GM12878 (cell line): ENCODE results near the gene DNAH1. TPM values are rescaled to one million over a fixed set of nuclear protein-coding genes. Genes with fewer than 3 reads are reported as not detected.

Experiments
- ATAC-seq: fragments of 200-7000 bp; cut with Tn5 transposase; 3 replicates; pipeline ENCODE4 v1.9.1; 2020; ENCODE audit warnings: mild to moderate bottlenecking, moderate library complexity
- BruUV-seq: library from RNA; stranded (reverse); fragments of 400-500 nt; replicated peaks from 2 replicates; lab custom pipeline; 2021; lab: Mats Ljungman, UMichigan
- CTCF ChIA-PET: fragments of 300-600 bp; sonication (Branson Sonifier 250); formaldehyde crosslinking; extraction: SDS; loops from one replicate; lab custom pipeline; 2021; ENCODE audit warnings: inconsistent platforms; lab: Yijun Ruan, JAX
- POLR2A ChIA-PET: fragments of 350-600 bp; formaldehyde crosslinking; extraction: SDS; loops from one replicate; lab custom pipeline; 2021; ENCODE audit warnings: inconsistent platforms; lab: Charles Lee
- RAD21 ChIA-PET: fragments of 300-600 bp; sonication (Branson Sonifier 250); formaldehyde crosslinking; loops from one replicate; lab custom pipeline; 2023; ENCODE audit warnings: antibody characterized with exemption; ENCODE audit not compliant: unreplicated experiment; lab: Charles Lee
- SMC1A ChIA-PET: fragments of 300-600 bp; sonication (Branson Sonifier 250); formaldehyde crosslinking; loops from one replicate; lab custom pipeline; 2023; ENCODE audit not compliant: unreplicated experiment, uncharacterized antibody; lab: Charles Lee
- DNase-seq: peaks from one replicate; pipeline ENCODE4 v3.0.0-alpha.2; 2011; ENCODE audit warnings: low read depth, low spot score
- FAIRE-seq: peaks from 3 replicates; lab custom pipeline; 2011; peaks lifted over from hg19 to GRCh38; lab: Jason Lieb, UNC
- H2AFZ ChIP-seq: 2 replicates; pipeline ENCODE4 v1.6.0; 2011; ENCODE audit warnings: low read depth, low read length, control low read depth; ENCODE audit not compliant: control insufficient read depth
- H3K27ac ChIP-seq: 2 replicates; pipeline ENCODE4 v1.5.1; 2011; ENCODE audit warnings: control low read depth; ENCODE audit not compliant: control insufficient read depth, insufficient read depth
- H3K27me3 ChIP-seq, 2 experiments: replicated peaks in 1 of 2; 2 replicates each; pipeline versions ENCODE4 v1.6.0 to v1.6.1; 2011; ENCODE audit warnings: low read length in 1 of 2; ENCODE audit not compliant: control insufficient read depth in 2 of 2, insufficient read depth in 2 of 2
- H3K36me3 ChIP-seq, 2 experiments: 2 replicates each; pipeline ENCODE4 v1.5.1; 2011; ENCODE audit warnings: low read length in 1 of 2; ENCODE audit not compliant: control insufficient read depth in 2 of 2, insufficient read depth in 2 of 2
- H3K4me1 ChIP-seq: 2 replicates; pipeline ENCODE4 v1.6.1; 2011; ENCODE audit warnings: mild to moderate bottlenecking, low read length, moderate library complexity, mixed read lengths; ENCODE audit not compliant: control insufficient read depth, insufficient read depth
- H3K4me2 ChIP-seq: 2 replicates; pipeline ENCODE4 v1.6.0; 2011; ENCODE audit warnings: control low read depth; ENCODE audit not compliant: control insufficient read depth, insufficient read depth
- H3K4me3 ChIP-seq: fragments of 200-600 bp; sonication (generic); 2 replicates; pipeline ENCODE4 v1.5.1; 2016
- H3K79me2 ChIP-seq: 2 replicates; pipeline ENCODE4 v1.6.0; 2011; ENCODE audit warnings: low read length; ENCODE audit not compliant: control insufficient read depth, insufficient read depth
- H3K9ac ChIP-seq: 2 replicates; pipeline ENCODE4 v1.8.0; 2011; ENCODE audit warnings: low read length, control low read depth, mixed read lengths; ENCODE audit not compliant: control insufficient read depth, insufficient read depth
- H3K9me3 ChIP-seq: replicated peaks from 3 replicates; pipeline ENCODE4 v1.5.1; 2011; ENCODE audit warnings: mild to moderate bottlenecking, low read length; ENCODE audit not compliant: control insufficient read depth, insufficient read depth
- H4K20me1 ChIP-seq: 2 replicates; pipeline ENCODE4 v1.6.0; 2011; ENCODE audit not compliant: control insufficient read depth, insufficient read depth
- CBFB ChIP-seq: IDR thresholded peaks from 2 replicates; pipeline ENCODE4 v1.6.1; 2016; ENCODE audit warnings: antibody characterized with exemption, low read depth
- ESRRA ChIP-seq: IDR thresholded peaks from 2 replicates; pipeline ENCODE4 v1.6.1; 2012; ENCODE audit warnings: mild to moderate bottlenecking, low read length, improper control_type of control experiment
- GABPA ChIP-seq: IDR thresholded peaks from 2 replicates; pipeline ENCODE4 v1.6.1; 2014; ENCODE audit warnings: antibody characterized with exemption, low read depth, mild to moderate bottlenecking, inconsistent platforms
- KDM1A ChIP-seq: fragments of 200-600 bp; sonication (generic); IDR thresholded peaks from 2 replicates; pipeline ENCODE4 v1.6.1; 2016; ENCODE audit warnings: borderline replicate concordance
- NFYA ChIP-seq: IDR thresholded peaks from 2 replicates; pipeline ENCODE4 v1.6.1; 2011; ENCODE audit warnings: low read depth, mild to moderate bottlenecking, low read length, improper control_type of control experiment, borderline replicate concordance
- PRDM15 ChIP-seq: fragments of 450-650 bp; formaldehyde crosslinking; IDR thresholded peaks from 2 replicates; pipeline ENCODE4 v1.4.0; 2020; ENCODE audit warnings: mild to moderate bottlenecking, moderate library complexity
- SIX5 ChIP-seq: IDR thresholded peaks from 2 replicates; pipeline ENCODE4 v1.6.1; 2011; ENCODE audit warnings: mild to moderate bottlenecking, low read depth, low read length, moderate library complexity; ENCODE audit not compliant: severe bottlenecking
- SMC3 ChIP-seq: IDR thresholded peaks from 2 replicates; pipeline ENCODE4 v1.6.1; 2011; ENCODE audit warnings: low read length, improper control_type of control experiment, borderline replicate concordance
- TBL1XR1 ChIP-seq: IDR thresholded peaks from 2 replicates; pipeline ENCODE4 v1.6.1; 2012; ENCODE audit warnings: low read depth, low read length, improper control_type of control experiment
- TCF12 ChIP-seq: IDR thresholded peaks from 2 replicates; pipeline ENCODE4 v1.6.1; 2011; ENCODE audit warnings: low read depth, mild to moderate bottlenecking, low read length
- ZNF24 ChIP-seq: fragments of 450-650 bp; IDR thresholded peaks from 2 replicates; pipeline ENCODE4 v1.6.1; 2017; ENCODE audit warnings: antibody characterized with exemption, mild to moderate bottlenecking
- ZNF274 ChIP-seq: IDR thresholded peaks from one replicate; pipeline ENCODE4 v1.8.0; 2011; ENCODE audit not compliant: insufficient read length, insufficient read depth
- ZNF622 ChIP-seq: fragments of 450-650 bp; IDR thresholded peaks from 2 replicates; pipeline ENCODE4 v1.6.1; 2017; ENCODE audit warnings: mild to moderate bottlenecking, inconsistent platforms
- WGBS: methylation state at CpG from one replicate; pipeline ENCODE4 v1.1.6; 2016; ENCODE audit warnings: low lambda C conversion rate; ENCODE audit not compliant: insufficient replicate concordance, insufficient coverage; ENCODE audit errors: missing lambda C conversion rate; 5-methylcytosine and 5-hydroxymethylcytosine counted together
- in situ Hi-C: fragments of 300-500 bp; cut with MboI; formaldehyde crosslinking; loops from 9 replicates; pipeline ENCODE4 v1.14.3; 2018; ENCODE audit warnings: mixed read lengths
- intact Hi-C: fragments of 100-400 bp; cut with micrococcal nuclease; formaldehyde crosslinking; loops from one replicate; pipeline ENCODE4 v1.14.2; 2022; ENCODE audit not compliant: unreplicated experiment
- polyA plus RNA-seq, 11 experiments: library from polyadenylated mRNA; depleted of rRNA in 4 of 11; unstranded in 6 of 11; stranded (reverse) in 5 of 11; fragments of >200 nt; fragmentation: Nextera tagmentation in 4 of 11; fragmentation: Illumina TruSeq in 1 of 11; extraction: Ambion mirVana in 4 of 11; extraction: Trizol in 1 of 11; gene quantifications; 1 replicate in 1 of 11; 2 replicates in 10 of 11; pipeline versions ENCODE4 v1.2.1 to v1.2.3, GENCODE V29; 2011 to 2016; ENCODE audit warnings: inconsistent platforms in 2 of 11, missing spikeins in 2 of 11, low read depth in 1 of 11
- total RNA-seq, 4 experiments: library from RNA; depleted of rRNA in 3 of 4; stranded (reverse); fragments of >200 nt in 3 of 4; fragmentation: Illumina TruSeq in 1 of 4; extraction: Trizol in 1 of 4; gene quantifications; 2 replicates each; pipeline versions ENCODE4 v1.2.1 to v1.2.3, GENCODE V29; 2013 to 2021
- TF ChIP-seq, protein P1 (sequence below): IDR thresholded peaks from 2 replicates; pipeline ENCODE4 v1.6.1; 2012; ENCODE audit warnings: low read depth, low read length, improper control_type of control experiment

Gene DNAH1
- total and polyA plus RNA-seq, 10 of the 15 experiments (the other 5 are each of a cell fraction or from before 2014, with no cell fraction given), result 0.31 to 5.8 (median 2.7) TPM

DNA sequence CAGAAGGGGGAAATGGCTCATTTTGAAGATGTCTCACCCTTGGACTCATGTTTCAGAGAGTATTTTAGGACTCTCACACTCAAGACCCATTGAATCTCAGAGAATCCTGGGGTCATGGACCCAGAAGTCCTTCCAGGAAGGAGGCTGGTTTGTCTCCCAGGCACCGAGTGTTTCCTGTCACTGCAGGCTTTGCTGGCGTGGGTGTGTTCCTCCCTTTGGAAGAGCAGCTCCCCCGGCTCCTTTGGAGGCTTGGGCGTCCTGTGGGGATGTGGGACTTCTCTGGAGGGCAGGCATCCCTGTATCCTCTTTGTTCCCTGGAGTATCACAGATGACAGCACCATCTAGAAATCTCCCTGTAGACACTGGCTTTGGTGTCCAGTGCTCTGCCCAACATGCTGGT lies 40.0 kb downstream of the DNAH1 start:
- RAD21 ChIA-PET, result no interaction called here
- no peak for ATAC-seq
- Histone ChIP-seq H3K4me1 (no peaks in the 10 kb centered on the region), H3K9me3 (no peaks in the 10 kb centered on the region), H4K20me1 (no peaks in the 10 kb centered on the region), H3K27me3 (no peaks in the 10 kb centered on the region), H3K79me2 (no peaks in the 10 kb centered on the region), H3K36me3 (no peaks in the 10 kb centered on the region), H2AFZ (no peak overlapping the region), H3K4me2 (no peak overlapping the region), H3K4me3 (no peak overlapping the region), H3K27ac (no peak overlapping the region), H3K9ac (no peak overlapping the region)
- CTCF ChIA-PET, result interaction anchor here (1.6 kb wide), 1 partner anchor 17 kb away, joined by 5 read pairs; no protein-coding TSS in a partner anchor
- DNase-seq, result no peak
- no peak for FAIRE-seq
- TF ChIP-seq SIX5 (no peak), GABPA (no peak), PRDM15 (no peak), ZNF622 (no peak), KDM1A (no peak), TCF12 (no peak), ZNF274 (no peak), ZNF24 (no peak), SMC3 (no peak), ESRRA (no peak), NFYA (no peak), TBL1XR1 (no peak), CBFB (no peak)
- TF ChIP-seq, protein P1, sequence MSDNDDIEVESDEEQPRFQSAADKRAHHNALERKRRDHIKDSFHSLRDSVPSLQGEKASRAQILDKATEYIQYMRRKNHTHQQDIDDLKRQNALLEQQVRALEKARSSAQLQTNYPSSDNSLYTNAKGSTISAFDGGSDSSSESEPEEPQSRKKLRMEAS, result no peak
- 53% methylated on average over 4 of the region's 4 CpGs for WGBS
- in situ Hi-C loops (no loop called here), intact Hi-C loops (no loop called here)
- POLR2A ChIA-PET, result no interaction called here
- SMC1A ChIA-PET, result interaction anchor here (1.1 kb wide), 1 partner anchor 84 kb away, joined by 3 read pairs; no protein-coding TSS in a partner anchor
- no TSS peak for BruUV-seq
